ENCODE measurements around the gene FUOM. TPM values are rescaled to one million over a fixed set of nuclear protein-coding genes. Genes with fewer than 3 reads are reported as not detected.
"Not testable (repeated sequence)": the region's sequence is repeated elsewhere in the genome, so short reads cannot be mapped to it uniquely, and the experiment has no call there.

FUOM gene
- total RNA-seq, 2 experiments from 2014 or later, result 11.9 to 16.2 TPM

- DNase-seq, result no peak
- peaks cover 3% of the 10 kb centered on the region for H3K27me3 Mint-ChIP-seq
- H3K9me3 Mint-ChIP-seq, result no peaks in the 10 kb centered on the region
- no peak overlapping the region for H3K4me3 Mint-ChIP-seq
- CTCF ChIA-PET, result interaction anchor here (1.3 kb wide), 1 partner anchor 9 kb away, joined by 3 read pairs; no protein-coding TSS in a partner anchor
- peaks cover 10% of the 10 kb centered on the region for H3K4me1 Mint-ChIP-seq
- H3K27ac Mint-ChIP-seq, result no peak overlapping the region
- POLR2A ChIA-PET, result no interaction called here
- no peaks in the 10 kb centered on the region for H3K36me3 Mint-ChIP-seq (ENCODE audit: low read depth)
Measured at GRCh38 chr10:133381036-133381435, 23.2 kb upstream of the FUOM start.

GRCh38 chr10:133379801-133380666, 22.2 kb upstream of the FUOM start:
- ChIA-PET POLR2A (no interaction called here), CTCF (no interaction called here)
- Mint-ChIP-seq H3K27me3 (peaks cover 3% of the 10 kb centered on the region), H3K9me3 (no peaks in the 10 kb centered on the region), H3K27ac (no peak overlapping the region), H3K4me1 (peaks cover 10% of the 10 kb centered on the region), H3K36me3 (ENCODE audit: low read depth) (no peaks in the 10 kb centered on the region), H3K4me3 (peak overlapping the region; percentile 59)
- DNase-seq, result no peak

GRCh38 chr10:133379152-133379800, 21.5 kb upstream of the FUOM start, which contains the start of gene PAOX:
TSS of gene PAOX (plus strand) at chr10:133379262. CDS start at chr10:133379317, 55 bp downstream.
- Mint-ChIP-seq H3K4me1 (peaks cover 14% of the 10 kb centered on the region), H3K36me3 (ENCODE audit: low read depth) (no peaks in the 10 kb centered on the region), H3K9me3 (no peaks in the 10 kb centered on the region), H3K4me3 (peak within 1 kb of the TSS; percentile 76), H3K27ac (peak within 1 kb of the TSS; percentile 76), H3K27me3 (peaks cover 3% of the 10 kb centered on the region)
- POLR2A ChIA-PET, result no interaction called here
- CTCF ChIA-PET, result no interaction called here
- peak; percentile 53 for DNase-seq

- ChIA-PET POLR2A (interaction anchor here (0.6 kb wide), 1 partner anchor 11 kb away, joined by 3 read pairs; no protein-coding TSS in a partner anchor), CTCF (interaction anchor here (1.0 kb wide), 1 partner anchor 49 kb away, joined by 5 read pairs; no protein-coding TSS in a partner anchor)
- peak overlapping the region; percentile 76 for H3K27ac Mint-ChIP-seq
- H3K36me3 Mint-ChIP-seq (ENCODE audit: low read depth), result no peaks in the 10 kb centered on the region
- peaks cover 3% of the 10 kb centered on the region for H3K27me3 Mint-ChIP-seq
- peak overlapping the region; percentile 76 for H3K4me3 Mint-ChIP-seq
- no peaks in the 10 kb centered on the region for H3K9me3 Mint-ChIP-seq
- peak; percentile 62 for DNase-seq
- peaks cover 18% of the 10 kb centered on the region for H3K4me1 Mint-ChIP-seq
Measured at GRCh38 chr10:133378251-133379096, 20.7 kb upstream of the FUOM start.

GRCh38 chr10:133377818-133378250, 20.0 kb upstream of the FUOM start:
- ChIA-PET POLR2A (interaction anchor here (0.6 kb wide), 1 partner anchor 12 kb away, joined by 3 read pairs; no protein-coding TSS in a partner anchor), CTCF (interaction anchor here (1.0 kb wide), 1 partner anchor 48 kb away, joined by 5 read pairs; no protein-coding TSS in a partner anchor)
- Mint-ChIP-seq H3K27ac (no peak overlapping the region), H3K4me3 (peak overlapping the region; percentile 76), H3K27me3 (peaks cover 3% of the 10 kb centered on the region), H3K9me3 (no peaks in the 10 kb centered on the region), H3K36me3 (ENCODE audit: low read depth) (no peaks in the 10 kb centered on the region), H3K4me1 (peaks cover 20% of the 10 kb centered on the region)
- no peak for DNase-seq

GRCh38 chr10:133377025-133377817, 19.4 kb upstream of the FUOM start:
- DNase-seq, result no peak
- Mint-ChIP-seq H3K4me3 (peak overlapping the region; percentile 26), H3K27ac (no peak overlapping the region), H3K27me3 (peaks cover 3% of the 10 kb centered on the region), H3K4me1 (peaks cover 20% of the 10 kb centered on the region), H3K36me3 (ENCODE audit: low read depth) (no peaks in the 10 kb centered on the region), H3K9me3 (no peaks in the 10 kb centered on the region)
- ChIA-PET POLR2A (no interaction called here), CTCF (interaction anchor here (0.7 to 1.0 kb wide), 3 partner anchors 12 to 48 kb away, joined by 4 to 5 read pairs (median 4); no protein-coding TSS in a partner anchor)

GRCh38 chr10:133376183-133376582, 18.4 kb upstream of the FUOM start:
- H3K36me3 Mint-ChIP-seq (ENCODE audit: low read depth); H3K27me3 Mint-ChIP-seq; POLR2A ChIA-PET; H3K27ac Mint-ChIP-seq; DNase-seq; H3K9me3 Mint-ChIP-seq: not testable (repeated sequence)
- Mint-ChIP-seq H3K4me3 (peak overlapping the region; percentile 26), H3K4me1 (peaks cover 25% of the 10 kb centered on the region)
- CTCF ChIA-PET, result interaction anchor here (1.0 kb wide), 1 partner anchor 13 kb away, joined by 4 read pairs; no protein-coding TSS in a partner anchor

- Mint-ChIP-seq H3K27me3 (peaks cover 3% of the 10 kb centered on the region), H3K36me3 (ENCODE audit: low read depth) (peaks cover under 1% of the 10 kb centered on the region), H3K4me3 (no peak overlapping the region), H3K4me1 (peaks cover 25% of the 10 kb centered on the region), H3K9me3 (no peaks in the 10 kb centered on the region), H3K27ac (no peak overlapping the region)
- no peak for DNase-seq
- POLR2A ChIA-PET, result no interaction called here
- CTCF ChIA-PET, result no interaction called here
Measured at GRCh38 chr10:133375357-133376115, 17.7 kb upstream of the FUOM start.

- ChIA-PET POLR2A (no interaction called here), CTCF (interaction anchor here (1.1 kb wide), 1 partner anchor 12 kb away, joined by 3 read pairs; no protein-coding TSS in a partner anchor)
- DNase-seq, result peak; percentile 95
- H3K4me3 Mint-ChIP-seq, result peak within 1 kb of the TSS; percentile 75
- H3K4me1 Mint-ChIP-seq, result peaks cover 25% of the 10 kb centered on the region
- H3K27ac Mint-ChIP-seq, result peak within 1 kb of the TSS; percentile 78
- H3K9me3 Mint-ChIP-seq, result no peaks in the 10 kb centered on the region
- peaks cover 8% of the 10 kb centered on the region for H3K36me3 Mint-ChIP-seq (ENCODE audit: low read depth)
- peaks cover 3% of the 10 kb centered on the region for H3K27me3 Mint-ChIP-seq
Measured at GRCh38 chr10:133373174-133374090, 15.6 kb upstream of the FUOM start, which contains the start of gene ECHS1. TSS of gene ECHS1 (minus strand) at chr10:133373354. CDS start at chr10:133373333, 21 bp downstream.

GRCh38 chr10:133372507-133372906, 14.7 kb upstream of the FUOM start:
- Mint-ChIP-seq H3K36me3 (ENCODE audit: low read depth) (peaks cover 11% of the 10 kb centered on the region), H3K4me3 (peak overlapping the region; percentile 75), H3K27me3 (peaks cover 3% of the 10 kb centered on the region), H3K4me1 (peaks cover 25% of the 10 kb centered on the region), H3K27ac (no peak overlapping the region), H3K9me3 (no peaks in the 10 kb centered on the region)
- CTCF ChIA-PET, result interaction anchor here (1.1 kb wide), 1 partner anchor 11 kb away, joined by 3 read pairs; no protein-coding TSS in a partner anchor
- no peak for DNase-seq
- POLR2A ChIA-PET, result no interaction called here

All from activated CD4-positive, alpha-beta T cell treated with anti-CD3 and anti-CD28 coated beads, Interleukin-2, amount 10 ng/mL, durations not matched to agents 7 days and 5 days (primary cell).